ENCODE data around the gene IGSF21. TPM values are rescaled to one million over a fixed set of nuclear protein-coding genes. Genes with fewer than 3 reads are reported as not detected.

Gene IGSF21
- total RNA-seq, 1 experiment from 2014 or later = 5.2 TPM

- Histone ChIP-seq H4K5ac (ENCODE audit: insufficient read length, low read depth, low read length) (no peak overlapping the region), H2BK20ac (ENCODE audit: low read depth, low read length, poor library complexity, severe bottlenecking) (no peak overlapping the region), H3K27ac (ENCODE audit: insufficient read length, low read depth, low read length) (no peak overlapping the region), H4K8ac (replicated peaks; ENCODE audit: insufficient read length, low read depth, low read length) (no peak overlapping the region), H4K91ac (ENCODE audit: insufficient read length, low read depth, low read length) (no peak overlapping the region), H2BK120ac (ENCODE audit: low read depth, low read length, poor library complexity, severe bottlenecking) (no peak overlapping the region), H3K23ac (ENCODE audit: insufficient read length, low read depth, low read length) (no peak overlapping the region), H2BK12ac (ENCODE audit: insufficient read length, low read depth, low read length) (no peak overlapping the region), H3K79me2 (ENCODE audit: insufficient read depth, low read length) (no peaks in the 10 kb centered on the region), H3K4me2 (ENCODE audit: insufficient read depth, insufficient read length, low read length) (no peak overlapping the region), H4K20me1 (ENCODE audit: control insufficient read depth, insufficient read depth, insufficient read length) (no peaks in the 10 kb centered on the region), H3K79me1 (ENCODE audit: insufficient read depth, low read depth, low read length, poor library complexity, severe bottlenecking) (no peaks in the 10 kb centered on the region), H3K27me3 (ENCODE audit: insufficient read depth, low read length) (no peaks in the 10 kb centered on the region; the same call in 1 of the 2 replicates), H3K4ac (ENCODE audit: low read depth, low read length) (no peak overlapping the region), H2BK5ac (ENCODE audit: insufficient read length, low read length) (no peak overlapping the region), H3K4me1 (ENCODE audit: insufficient read depth, low read length) (peaks cover 1% of the 10 kb centered on the region; the same call in 1 of the 2 replicates), H3K18ac (ENCODE audit: insufficient read length, low read depth, low read length) (no peak overlapping the region), H3K56ac (ENCODE audit: insufficient read length, low read depth, low read length) (no peak overlapping the region), H3K14ac (ENCODE audit: insufficient read depth, low read length) (no peak overlapping the region), H3K9ac (ENCODE audit: extremely low read depth, insufficient read length, low read length) (no peak overlapping the region), H3K9me3 (ENCODE audit: control insufficient read depth, low read depth, low read length) (no peaks in the 10 kb centered on the region), H2AK5ac (ENCODE audit: insufficient read length, low read length) (no peak overlapping the region), H3K23me2 (ENCODE audit: insufficient read length, low read depth, low read length, poor library complexity, severe bottlenecking) (no peaks in the 10 kb centered on the region), H2AFZ (ENCODE audit: low read length) (no peak overlapping the region), H2BK15ac (ENCODE audit: low read depth, low read length) (no peak overlapping the region), H3T11ph (ENCODE audit: low read length) (no peak overlapping the region)
- H3K27me3 Mint-ChIP-seq (ENCODE audit: low read depth) = peaks cover 73% of the 10 kb centered on the region
- no peak overlapping the region for H3K27ac Mint-ChIP-seq
- peaks cover 13 to 20% of the 10 kb centered on the region in 2 experiments for H3K4me1 Mint-ChIP-seq
- DNase-seq = no peak
- H3K9me3 Mint-ChIP-seq = peaks cover 13 to 15% of the 10 kb centered on the region in 2 experiments
- TF ChIP-seq CTCF (conservative IDR thresholded peaks at IDR 0.05) = no peak
- H3K4me3 Mint-ChIP-seq = no peak overlapping the region
- H3K36me3 Mint-ChIP-seq (ENCODE audit: insufficient read depth in 1 of 3, low read depth in 3 of 3) = peaks cover 7 to 13% (median 11%) of the 10 kb centered on the region in 3 experiments; a peak in 6 of 7 replicates
- WGBS (ENCODE audit: extremely low coverage, insufficient read length, low lambda C conversion rate) = no CpG with 5 or more reads among the region's 2 CpGs
Observed at GRCh38 chr1:18099026-18099425, 8.6 kb upstream of the IGSF21 start.

All from H9 (cell line).